GM12878 (cell line): ENCODE results near the gene MYO7A. TPM values are rescaled to one million over a fixed set of nuclear protein-coding genes. Genes with fewer than 3 reads are reported as not detected.

ENCODE experiments used
- GATAD2B ChIP-seq: fragments of 450-650 bp; conservative IDR thresholded peaks from 2 replicates; pipeline ENCODE4 v1.6.1; 2017; ENCODE audit warnings: low read depth, mild to moderate bottlenecking, moderate library complexity
- NFYA ChIP-seq: IDR thresholded peaks from 2 replicates; pipeline ENCODE4 v1.6.1; 2011; ENCODE audit warnings: low read depth, mild to moderate bottlenecking, low read length, improper control_type of control experiment, borderline replicate concordance
- TARDBP ChIP-seq: IDR thresholded peaks from 2 replicates; pipeline ENCODE4 v1.6.1; 2016; ENCODE audit warnings: borderline replicate concordance
- YBX1 ChIP-seq: fragments of 450-650 bp; IDR thresholded peaks from 2 replicates; pipeline ENCODE4 v1.6.1; 2016; ENCODE audit warnings: antibody characterized with exemption
- polyA plus RNA-seq, 11 experiments: library from polyadenylated mRNA; depleted of rRNA in 4 of 11; unstranded in 6 of 11; stranded (reverse) in 5 of 11; fragments of >200 nt; fragmentation: Nextera tagmentation in 4 of 11; fragmentation: Illumina TruSeq in 1 of 11; extraction: Ambion mirVana in 4 of 11; extraction: Trizol in 1 of 11; gene quantifications; 1 replicate in 1 of 11; 2 replicates in 10 of 11; pipeline versions ENCODE4 v1.2.1 to v1.2.3, GENCODE V29; 2011 to 2016; ENCODE audit warnings: inconsistent platforms in 2 of 11, missing spikeins in 2 of 11, low read depth in 1 of 11
- total RNA-seq, 4 experiments: library from RNA; depleted of rRNA in 3 of 4; stranded (reverse); fragments of >200 nt in 3 of 4; fragmentation: Illumina TruSeq in 1 of 4; extraction: Trizol in 1 of 4; gene quantifications; 2 replicates each; pipeline versions ENCODE4 v1.2.1 to v1.2.3, GENCODE V29; 2013 to 2021
- TF ChIP-seq, protein P1 (sequence below): fragments of 450-650 bp; IDR thresholded peaks from 2 replicates; pipeline ENCODE4 v1.6.1; 2017; ENCODE audit warnings: mild to moderate bottlenecking
- TF ChIP-seq, protein P2 (sequence below): IDR thresholded peaks from 2 replicates; pipeline ENCODE4 v1.6.1; 2012; ENCODE audit warnings: low read depth, low read length, improper control_type of control experiment
- TF ChIP-seq, protein P3 (sequence below), 3 experiments: IDR thresholded peaks in 2 of 3; conservative IDR thresholded peaks in 1 of 3; 2 replicates each; pipeline ENCODE4 v1.5.1; 2011; ENCODE audit warnings: low read depth in 3 of 3, low read length in 3 of 3, mild to moderate bottlenecking in 3 of 3, control low read depth in 2 of 3, moderate library complexity in 2 of 3, inconsistent platforms in 1 of 3, mixed read lengths in 1 of 3; ENCODE audit not compliant: control insufficient read depth in 2 of 3, insufficient read depth in 1 of 3; ENCODE audit errors: extremely low read depth in 1 of 3
- TF ChIP-seq, protein P4 (sequence below): IDR thresholded peaks from 2 replicates; pipeline ENCODE4 v1.6.1; 2011; ENCODE audit warnings: low read depth, low read length, improper control_type of control experiment, borderline replicate concordance

The MYO7A gene
- total and polyA plus RNA-seq, 10 of the 15 experiments (the other 5 are each of a cell fraction or from before 2014, with no cell fraction given) = 0.01 to 0.21 (median 0.04) TPM; not detected in 6

DNA sequence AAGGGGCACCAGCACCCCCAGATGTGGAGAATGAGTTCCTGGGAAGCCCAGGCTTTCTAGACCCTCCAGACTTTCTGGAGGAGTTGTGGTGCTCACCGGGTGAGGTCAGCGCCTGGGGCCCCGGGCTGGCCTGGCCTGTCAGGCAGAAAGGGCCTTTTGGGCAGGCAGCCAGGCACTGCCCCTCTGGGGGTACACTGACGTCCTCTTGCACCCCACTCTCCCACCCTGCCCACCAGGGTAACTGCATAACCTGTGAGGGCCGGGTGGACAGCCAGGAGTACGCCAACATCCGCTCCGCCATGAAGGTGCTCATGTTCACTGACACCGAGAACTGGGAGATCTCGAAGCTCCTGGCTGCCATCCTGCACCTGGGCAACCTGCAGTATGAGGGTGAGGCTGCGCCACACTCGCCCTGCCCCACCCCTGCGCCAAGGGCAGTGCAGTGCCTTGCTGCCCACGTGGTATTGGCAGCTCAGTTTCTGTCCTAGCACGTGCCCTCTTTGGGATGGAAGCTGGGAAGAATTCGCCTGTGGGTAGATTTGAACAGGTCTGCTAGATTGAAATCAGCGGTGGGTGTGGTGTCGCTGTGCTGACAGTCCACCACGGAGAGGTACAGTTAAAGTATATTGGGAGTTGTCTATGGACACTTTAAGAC lies 30.1 kb downstream of the MYO7A start (continued):
- TF ChIP-seq, protein P1, sequence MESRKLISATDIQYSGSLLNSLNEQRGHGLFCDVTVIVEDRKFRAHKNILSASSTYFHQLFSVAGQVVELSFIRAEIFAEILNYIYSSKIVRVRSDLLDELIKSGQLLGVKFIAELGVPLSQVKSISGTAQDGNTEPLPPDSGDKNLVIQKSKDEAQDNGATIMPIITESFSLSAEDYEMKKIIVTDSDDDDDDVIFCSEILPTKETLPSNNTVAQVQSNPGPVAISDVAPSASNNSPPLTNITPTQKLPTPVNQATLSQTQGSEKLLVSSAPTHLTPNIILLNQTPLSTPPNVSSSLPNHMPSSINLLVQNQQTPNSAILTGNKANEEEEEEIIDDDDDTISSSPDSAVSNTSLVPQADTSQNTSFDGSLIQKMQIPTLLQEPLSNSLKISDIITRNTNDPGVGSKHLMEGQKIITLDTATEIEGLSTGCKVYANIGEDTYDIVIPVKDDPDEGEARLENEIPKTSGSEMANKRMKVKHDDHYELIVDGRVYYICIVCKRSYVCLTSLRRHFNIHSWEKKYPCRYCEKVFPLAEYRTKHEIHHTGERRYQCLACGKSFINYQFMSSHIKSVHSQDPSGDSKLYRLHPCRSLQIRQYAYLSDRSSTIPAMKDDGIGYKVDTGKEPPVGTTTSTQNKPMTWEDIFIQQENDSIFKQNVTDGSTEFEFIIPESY = no peak
- TF ChIP-seq, protein P2, sequence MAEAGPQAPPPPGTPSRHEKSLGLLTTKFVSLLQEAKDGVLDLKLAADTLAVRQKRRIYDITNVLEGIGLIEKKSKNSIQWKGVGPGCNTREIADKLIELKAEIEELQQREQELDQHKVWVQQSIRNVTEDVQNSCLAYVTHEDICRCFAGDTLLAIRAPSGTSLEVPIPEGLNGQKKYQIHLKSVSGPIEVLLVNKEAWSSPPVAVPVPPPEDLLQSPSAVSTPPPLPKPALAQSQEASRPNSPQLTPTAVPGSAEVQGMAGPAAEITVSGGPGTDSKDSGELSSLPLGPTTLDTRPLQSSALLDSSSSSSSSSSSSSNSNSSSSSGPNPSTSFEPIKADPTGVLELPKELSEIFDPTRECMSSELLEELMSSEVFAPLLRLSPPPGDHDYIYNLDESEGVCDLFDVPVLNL = no peak
- TF ChIP-seq NFYA = no peak
- TF ChIP-seq, protein P3, sequence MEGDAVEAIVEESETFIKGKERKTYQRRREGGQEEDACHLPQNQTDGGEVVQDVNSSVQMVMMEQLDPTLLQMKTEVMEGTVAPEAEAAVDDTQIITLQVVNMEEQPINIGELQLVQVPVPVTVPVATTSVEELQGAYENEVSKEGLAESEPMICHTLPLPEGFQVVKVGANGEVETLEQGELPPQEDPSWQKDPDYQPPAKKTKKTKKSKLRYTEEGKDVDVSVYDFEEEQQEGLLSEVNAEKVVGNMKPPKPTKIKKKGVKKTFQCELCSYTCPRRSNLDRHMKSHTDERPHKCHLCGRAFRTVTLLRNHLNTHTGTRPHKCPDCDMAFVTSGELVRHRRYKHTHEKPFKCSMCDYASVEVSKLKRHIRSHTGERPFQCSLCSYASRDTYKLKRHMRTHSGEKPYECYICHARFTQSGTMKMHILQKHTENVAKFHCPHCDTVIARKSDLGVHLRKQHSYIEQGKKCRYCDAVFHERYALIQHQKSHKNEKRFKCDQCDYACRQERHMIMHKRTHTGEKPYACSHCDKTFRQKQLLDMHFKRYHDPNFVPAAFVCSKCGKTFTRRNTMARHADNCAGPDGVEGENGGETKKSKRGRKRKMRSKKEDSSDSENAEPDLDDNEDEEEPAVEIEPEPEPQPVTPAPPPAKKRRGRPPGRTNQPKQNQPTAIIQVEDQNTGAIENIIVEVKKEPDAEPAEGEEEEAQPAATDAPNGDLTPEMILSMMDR (IDR thresholded peaks at IDR 0.05 in 2 of 3, conservative IDR thresholded peaks at IDR 0.05 in 1 of 3; ENCODE audit: control insufficient read depth in 2 of 3, extremely low read depth in 1 of 3, insufficient read depth in 1 of 3, low read depth in 3 of 3, low read length in 3 of 3) = no peak
- TF ChIP-seq YBX1 = no peak
- no peak for TF ChIP-seq TARDBP
- TF ChIP-seq GATAD2B = no peak
- TF ChIP-seq, protein P4, sequence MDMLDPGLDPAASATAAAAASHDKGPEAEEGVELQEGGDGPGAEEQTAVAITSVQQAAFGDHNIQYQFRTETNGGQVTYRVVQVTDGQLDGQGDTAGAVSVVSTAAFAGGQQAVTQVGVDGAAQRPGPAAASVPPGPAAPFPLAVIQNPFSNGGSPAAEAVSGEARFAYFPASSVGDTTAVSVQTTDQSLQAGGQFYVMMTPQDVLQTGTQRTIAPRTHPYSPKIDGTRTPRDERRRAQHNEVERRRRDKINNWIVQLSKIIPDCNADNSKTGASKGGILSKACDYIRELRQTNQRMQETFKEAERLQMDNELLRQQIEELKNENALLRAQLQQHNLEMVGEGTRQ = no peak
